Mesendoderm (in vitro differentiated cells): ENCODE measurements around the gene MB21D2.
A peak's percentile ranks its signal among the peaks of the same experiment; 100 is the strongest.

Source experiments
- DNase-seq: peaks from one replicate; pipeline ENCODE4 v3.0.0; 2013
- H2AK5ac ChIP-seq: 2 replicates; pipeline ENCODE4 v1.6.1; 2013; ENCODE audit warnings: low read length, inconsistent platforms
- H2BK120ac ChIP-seq: 2 replicates; pipeline ENCODE4 v1.6.1; 2013; ENCODE audit warnings: low read depth, mild to moderate bottlenecking, low read length, moderate library complexity, mixed read lengths
- H2BK15ac ChIP-seq: replicated peaks from 2 replicates; pipeline ENCODE4 v1.6.1; 2013; ENCODE audit warnings: low read depth, mild to moderate bottlenecking, moderate library complexity
- H2BK5ac ChIP-seq: 2 replicates; pipeline ENCODE4 v1.6.1; 2013; ENCODE audit warnings: low read length, inconsistent platforms
- H3K18ac ChIP-seq: 2 replicates; pipeline ENCODE4 v1.6.1; 2013; ENCODE audit warnings: mild to moderate bottlenecking, low read length, mixed read lengths
- H3K23ac ChIP-seq: one replicate; pipeline ENCODE4 v1.6.1; 2013; ENCODE audit warnings: low read length
- H3K27ac ChIP-seq: 2 replicates; pipeline ENCODE4 v1.5.1; 2013; ENCODE audit warnings: low read depth, mild to moderate bottlenecking, inconsistent platforms, low read length, moderate library complexity
- H3K27me3 ChIP-seq: 2 replicates; pipeline ENCODE4 v1.6.1; 2013; ENCODE audit warnings: low read length, control low read depth, mild to moderate bottlenecking, inconsistent platforms; ENCODE audit not compliant: insufficient read depth, poor library complexity
- H3K36me3 ChIP-seq: 2 replicates; pipeline ENCODE4 v1.6.1; 2013; ENCODE audit warnings: low read length, inconsistent platforms; ENCODE audit not compliant: control insufficient read depth, insufficient read depth
- H3K4ac ChIP-seq: one replicate; pipeline ENCODE4 v1.6.1; 2013; ENCODE audit warnings: low read depth, mild to moderate bottlenecking, low read length, moderate library complexity
- H3K4me1 ChIP-seq: 2 replicates; pipeline ENCODE4 v1.6.1; 2013; ENCODE audit warnings: low read depth, low read length, inconsistent platforms; ENCODE audit not compliant: control insufficient read depth
- H3K4me2 ChIP-seq: 2 replicates; pipeline ENCODE4 v1.6.1; 2013; ENCODE audit warnings: low read length
- H3K4me3 ChIP-seq: 2 replicates; pipeline ENCODE4 v1.5.1; 2013; ENCODE audit warnings: mild to moderate bottlenecking, low read length
- H3K56ac ChIP-seq: one replicate; pipeline ENCODE4 v1.6.1; 2013; ENCODE audit warnings: low read length
- H3K79me1 ChIP-seq: 2 replicates; pipeline ENCODE4 v1.6.1; 2013; ENCODE audit warnings: low read length, inconsistent platforms
- H3K79me2 ChIP-seq: 2 replicates; pipeline ENCODE4 v1.6.1; 2013; ENCODE audit warnings: mild to moderate bottlenecking, low read length; ENCODE audit not compliant: control insufficient read depth, insufficient read depth
- H3K9ac ChIP-seq: 2 replicates; pipeline ENCODE4 v1.6.1; 2013; ENCODE audit warnings: low read length, inconsistent platforms
- H4K5ac ChIP-seq: one replicate; pipeline ENCODE4 v1.6.1; 2013; ENCODE audit warnings: low read length
- H4K8ac ChIP-seq: one replicate; pipeline ENCODE4 v1.6.1; 2013; ENCODE audit warnings: low read depth, mild to moderate bottlenecking, control low read depth, low read length, moderate library complexity
- WGBS: extraction: QIAGEN DNeasy Blood & Tissue Kit; methylation state at CpG from one replicate; pipeline ENCODE4 v1.1.7; 2013; ENCODE audit warnings: low lambda C conversion rate, missing lambda C conversion rate; ENCODE audit not compliant: insufficient coverage; ENCODE audit errors: extremely low coverage; 5-methylcytosine and 5-hydroxymethylcytosine counted together

Gene MB21D2

DNA sequence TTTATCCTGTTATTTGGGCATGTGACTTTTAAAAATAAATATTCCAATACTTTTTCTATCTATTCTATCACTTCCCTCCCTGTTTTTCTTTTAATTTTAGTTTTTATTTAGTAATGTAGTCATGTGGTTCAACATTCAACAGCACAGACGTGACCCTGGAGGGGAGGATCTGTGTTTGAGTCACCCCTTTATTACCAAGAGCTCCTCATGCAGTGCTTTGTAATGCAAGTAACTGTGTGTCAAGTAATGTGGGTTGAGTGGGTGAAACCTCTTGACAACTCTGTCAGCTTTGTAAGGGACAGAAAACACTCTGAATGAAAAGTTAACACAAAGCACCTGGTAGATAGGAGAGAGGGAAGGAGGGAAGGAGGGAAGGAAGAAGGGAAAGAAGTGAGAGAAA is 100.6 kb downstream of the MB21D2 start:
- H4K5ac ChIP-seq, result no peak overlapping the region
- peaks cover 8% of the 10 kb centered on the region for H3K4me1 ChIP-seq
- WGBS, result no CpG with 5 or more reads among the region's 1 CpG
- no peak overlapping the region for H3K23ac ChIP-seq
- H3K79me1 ChIP-seq, result peaks cover 6% of the 10 kb centered on the region
- no peak overlapping the region for H3K4me2 ChIP-seq
- H2BK5ac ChIP-seq, result no peak overlapping the region
- H3K18ac ChIP-seq, result no peak overlapping the region
- no peak overlapping the region for H3K27ac ChIP-seq
- H3K9ac ChIP-seq, result no peak overlapping the region
- H2BK15ac ChIP-seq, result no peak overlapping the region
- DNase-seq, result no peak
- H2AK5ac ChIP-seq, result no peak overlapping the region
- no peak overlapping the region for H3K4me3 ChIP-seq
- no peaks in the 10 kb centered on the region for H3K36me3 ChIP-seq
- no peaks in the 10 kb centered on the region for H3K27me3 ChIP-seq
- no peak overlapping the region for H4K8ac ChIP-seq
- no peak overlapping the region for H3K56ac ChIP-seq
- no peak overlapping the region for H2BK120ac ChIP-seq
- H3K79me2 ChIP-seq, result peaks cover 12% of the 10 kb centered on the region
- H3K4ac ChIP-seq, result no peak overlapping the region

DNA sequence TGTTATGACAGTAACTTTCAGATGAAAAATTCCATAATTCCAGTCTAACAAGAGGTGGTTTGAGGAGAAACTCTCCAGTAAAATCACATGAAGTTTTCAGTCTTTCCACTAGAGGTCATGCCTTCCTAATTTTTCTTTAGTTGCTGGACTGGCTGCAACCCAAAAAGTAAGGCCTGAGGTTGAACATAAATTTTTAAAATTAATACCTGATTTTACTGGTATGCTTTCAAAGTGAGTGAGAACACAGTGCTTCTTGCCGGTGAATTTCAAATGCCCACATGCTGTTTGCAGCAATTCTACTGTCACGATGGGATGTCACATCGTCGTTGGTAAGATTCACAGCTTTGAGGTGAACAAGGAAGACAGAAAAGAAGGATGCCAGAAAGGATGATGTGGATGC is 101.3 kb downstream of the MB21D2 start:
- Histone ChIP-seq H3K56ac (no peak overlapping the region), H3K18ac (no peak overlapping the region), H3K4me1 (peaks cover 8% of the 10 kb centered on the region), H4K5ac (no peak overlapping the region), H3K23ac (no peak overlapping the region), H3K9ac (no peak overlapping the region), H3K79me2 (peaks cover 12% of the 10 kb centered on the region), H4K8ac (no peak overlapping the region), H3K4ac (no peak overlapping the region), H2BK15ac (no peak overlapping the region), H2BK120ac (no peak overlapping the region), H3K79me1 (peaks cover 6% of the 10 kb centered on the region), H3K27me3 (no peaks in the 10 kb centered on the region), H2BK5ac (no peak overlapping the region), H3K27ac (no peak overlapping the region), H2AK5ac (no peak overlapping the region), H3K4me3 (no peak overlapping the region), H3K4me2 (no peak overlapping the region), H3K36me3 (no peaks in the 10 kb centered on the region)
- WGBS, result no CpG with 5 or more reads among the region's 4 CpGs
- DNase-seq, result peak; percentile 53

DNA sequence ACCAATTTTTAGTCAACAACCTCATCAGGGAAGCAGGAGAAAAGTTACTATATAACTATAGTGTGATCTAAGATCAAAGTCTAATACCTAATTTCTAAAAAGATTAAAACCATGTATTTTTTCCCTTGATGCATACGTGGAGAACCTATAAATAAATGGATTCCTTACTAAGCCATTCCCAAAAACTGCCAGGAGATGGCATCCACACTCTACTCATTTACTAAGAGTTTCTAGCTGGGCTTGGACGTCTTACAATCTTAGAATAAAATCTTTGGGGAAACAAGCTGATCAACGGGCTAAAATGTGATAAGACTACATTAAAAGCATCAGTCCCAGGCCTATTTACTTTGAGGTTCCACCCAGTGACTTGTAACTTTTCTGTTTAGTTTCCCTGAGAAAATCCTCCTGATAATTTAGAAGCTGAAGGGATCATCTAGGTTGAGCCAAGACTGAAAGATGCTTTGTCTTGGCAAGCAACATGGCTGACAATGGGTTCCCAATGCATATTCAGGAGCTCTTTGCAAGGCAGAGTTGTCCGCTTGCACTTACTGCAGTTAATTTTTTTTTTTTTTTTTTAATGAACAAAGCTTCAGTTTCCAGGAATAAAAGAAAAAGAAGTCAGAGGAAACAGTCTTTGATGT is 104.8 kb downstream of the MB21D2 start:
- Histone ChIP-seq H3K27ac (no peak overlapping the region), H3K79me1 (peaks cover 8% of the 10 kb centered on the region), H4K8ac (no peak overlapping the region), H3K27me3 (no peaks in the 10 kb centered on the region), H3K4ac (no peak overlapping the region), H3K18ac (no peak overlapping the region), H3K4me3 (no peak overlapping the region), H3K4me2 (no peak overlapping the region), H2AK5ac (no peak overlapping the region), H3K4me1 (no peaks in the 10 kb centered on the region), H3K36me3 (no peaks in the 10 kb centered on the region), H2BK120ac (no peak overlapping the region), H4K5ac (no peak overlapping the region), H3K23ac (no peak overlapping the region), H2BK15ac (no peak overlapping the region), H2BK5ac (no peak overlapping the region), H3K79me2 (peaks cover 16% of the 10 kb centered on the region), H3K9ac (no peak overlapping the region), H3K56ac (no peak overlapping the region)
- DNase-seq, result peak; percentile 75
- no CpG with 5 or more reads among the region's 4 CpGs for WGBS

DNA sequence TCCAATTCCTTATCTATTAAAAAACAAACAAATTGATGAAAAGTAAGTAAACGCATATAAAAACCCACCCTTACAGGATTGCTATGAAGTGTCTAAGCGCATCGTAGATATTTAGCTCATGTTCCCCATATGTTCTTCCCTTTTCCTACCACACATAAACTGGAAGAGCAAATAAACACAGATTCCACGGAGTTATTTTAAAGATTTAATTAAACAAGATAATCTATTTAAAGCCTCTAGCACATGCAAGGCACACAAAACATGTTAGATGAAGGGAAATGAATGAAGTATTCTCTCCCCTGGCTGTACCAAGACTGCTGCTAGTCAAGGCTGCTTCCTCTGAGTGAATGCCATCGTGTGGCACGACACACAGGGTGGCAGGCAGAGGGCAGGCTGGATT is 111.9 kb downstream of the MB21D2 start:
- Histone ChIP-seq H4K5ac (no peak overlapping the region), H3K79me1 (peaks cover 9% of the 10 kb centered on the region), H3K27ac (no peak overlapping the region), H3K36me3 (no peaks in the 10 kb centered on the region), H3K4me1 (no peaks in the 10 kb centered on the region), H3K4me2 (no peak overlapping the region), H3K79me2 (peaks cover 10% of the 10 kb centered on the region), H2BK120ac (no peak overlapping the region), H3K56ac (no peak overlapping the region), H3K27me3 (no peaks in the 10 kb centered on the region), H4K8ac (no peak overlapping the region), H2BK15ac (no peak overlapping the region), H3K18ac (no peak overlapping the region), H3K23ac (no peak overlapping the region), H3K4ac (no peak overlapping the region), H2BK5ac (no peak overlapping the region), H2AK5ac (no peak overlapping the region), H3K9ac (no peak overlapping the region), H3K4me3 (no peak overlapping the region)
- DNase-seq, result no peak
- WGBS, result no CpG with 5 or more reads among the region's 6 CpGs

DNA sequence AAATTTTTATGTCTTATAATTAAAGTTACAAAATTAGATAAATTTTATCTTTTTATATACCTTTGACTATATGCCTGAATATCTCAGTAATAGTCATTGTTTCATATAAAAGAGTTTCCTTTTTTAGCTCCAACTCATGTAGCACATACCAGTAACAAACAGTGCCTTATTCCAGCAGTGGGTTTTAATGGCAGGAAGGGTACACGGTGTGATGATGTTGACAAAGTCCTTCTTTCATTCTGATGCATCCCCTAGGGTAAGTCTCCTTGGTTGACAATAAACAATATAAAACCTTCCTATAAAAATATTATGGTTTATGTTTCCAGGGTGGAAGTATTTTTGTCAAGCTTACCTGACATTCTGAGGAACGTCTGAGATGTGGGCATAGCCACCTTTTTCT is 113.2 kb downstream of the MB21D2 start:
- Histone ChIP-seq H2BK5ac (no peak overlapping the region), H3K4me2 (no peak overlapping the region), H3K27ac (no peak overlapping the region), H3K79me1 (peaks cover 9% of the 10 kb centered on the region), H3K36me3 (no peaks in the 10 kb centered on the region), H3K4me3 (no peak overlapping the region), H2AK5ac (no peak overlapping the region), H3K4ac (no peak overlapping the region), H3K23ac (no peak overlapping the region), H3K56ac (no peak overlapping the region), H4K5ac (no peak overlapping the region), H2BK120ac (no peak overlapping the region), H4K8ac (no peak overlapping the region), H3K9ac (no peak overlapping the region), H3K79me2 (peaks cover 7% of the 10 kb centered on the region), H3K4me1 (no peaks in the 10 kb centered on the region), H3K18ac (no peak overlapping the region), H2BK15ac (no peak overlapping the region), H3K27me3 (no peaks in the 10 kb centered on the region)
- no peak for DNase-seq
- WGBS, result no CpG with 5 or more reads among the region's 2 CpGs
